ENCODE data around the gene CNTN4.

CNTN4 gene

DNA sequence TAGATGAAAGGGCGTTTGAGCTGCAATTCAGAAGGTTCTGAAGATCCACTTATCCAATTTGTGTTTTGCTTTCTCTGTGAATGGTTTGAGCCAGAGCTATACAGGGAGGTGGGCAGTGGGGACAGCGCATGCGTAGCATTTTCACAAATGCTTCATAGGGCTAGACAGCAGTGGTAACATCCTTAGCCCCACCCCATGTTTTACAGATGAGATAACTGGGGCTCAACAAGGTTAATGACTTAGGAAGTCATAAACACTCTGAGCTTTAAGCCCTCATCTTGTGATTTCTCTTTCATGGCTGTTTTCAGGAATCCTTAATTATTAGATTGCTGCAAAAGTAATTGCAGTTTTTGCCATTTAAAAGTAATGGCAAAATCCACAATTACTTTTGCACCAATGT is 602.8 kb downstream of the CNTN4 start:
- DNase-seq (ENCODE audit: low spot score) = no peak

DNA sequence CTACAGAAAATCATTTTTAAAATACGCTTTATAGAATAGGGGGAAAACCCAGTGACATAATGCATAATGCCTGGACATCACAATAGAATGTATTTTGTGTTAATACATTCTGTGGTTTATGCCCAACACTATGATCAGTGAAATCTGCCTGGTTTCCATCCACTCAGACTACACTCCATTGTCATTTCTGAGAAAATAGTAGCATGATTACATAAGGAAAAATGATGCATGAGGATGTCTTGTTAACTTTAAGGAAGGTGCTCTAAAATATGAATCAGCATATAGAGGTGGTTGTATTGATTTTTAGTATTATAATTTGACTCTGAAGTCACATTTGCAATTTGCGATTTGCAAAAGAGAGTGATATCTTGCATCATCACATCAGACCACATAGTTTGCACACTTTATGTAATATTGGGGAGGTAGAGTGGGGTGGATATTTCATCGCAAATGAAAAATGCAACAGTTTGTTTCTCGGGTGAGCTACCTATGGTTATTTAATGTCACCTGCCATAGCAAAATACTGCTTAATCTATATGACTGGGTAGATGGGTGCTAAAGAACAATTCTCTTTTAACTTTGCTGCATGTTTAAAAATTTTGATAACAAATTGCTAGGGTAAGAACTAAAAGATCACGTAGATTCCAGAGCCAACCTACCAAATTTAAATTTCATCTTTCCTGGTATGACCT is 607.6 kb downstream of the CNTN4 start:
- no peak for DNase-seq (ENCODE audit: low spot score)

DNA sequence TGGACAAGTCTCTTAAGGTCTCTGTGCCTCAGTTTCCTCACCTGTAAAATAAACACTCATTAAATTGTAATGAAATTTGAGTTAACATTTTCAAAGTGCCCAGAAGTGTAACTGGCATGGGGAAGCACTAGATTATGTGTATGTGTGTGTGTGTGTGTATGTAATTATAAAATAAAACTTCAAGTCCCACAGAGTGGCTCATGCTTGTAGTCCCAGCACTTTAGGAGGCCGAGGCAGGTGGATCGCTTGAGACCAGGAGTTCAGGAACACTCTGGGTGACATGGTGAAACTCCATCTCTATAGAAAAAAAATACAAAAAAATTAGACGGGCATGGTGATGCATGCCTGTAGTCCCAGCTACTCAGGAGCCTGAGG is 608.2 kb downstream of the CNTN4 start:
- DNase-seq (ENCODE audit: low spot score) = no peak

DNA sequence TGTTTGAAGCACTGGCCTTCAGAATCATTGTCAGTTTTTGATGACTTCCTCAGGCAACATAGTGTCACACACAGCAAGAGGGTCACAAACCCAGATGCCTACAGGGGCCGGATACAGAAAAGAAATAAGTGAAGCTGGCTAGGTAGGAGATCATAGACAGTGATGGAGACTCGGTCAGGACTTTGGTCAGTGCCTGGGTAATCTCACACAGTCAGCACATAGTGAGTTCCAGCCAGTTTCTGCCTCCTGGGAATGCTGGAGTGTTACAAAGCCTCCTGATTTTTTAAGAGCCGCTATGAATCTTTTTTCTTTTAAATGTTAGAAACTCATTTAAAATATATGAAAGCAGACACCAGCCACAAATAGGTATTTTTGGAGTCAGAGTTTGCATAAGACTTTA is 612.4 kb downstream of the CNTN4 start:
- no peak for DNase-seq (ENCODE audit: low spot score)

DNA sequence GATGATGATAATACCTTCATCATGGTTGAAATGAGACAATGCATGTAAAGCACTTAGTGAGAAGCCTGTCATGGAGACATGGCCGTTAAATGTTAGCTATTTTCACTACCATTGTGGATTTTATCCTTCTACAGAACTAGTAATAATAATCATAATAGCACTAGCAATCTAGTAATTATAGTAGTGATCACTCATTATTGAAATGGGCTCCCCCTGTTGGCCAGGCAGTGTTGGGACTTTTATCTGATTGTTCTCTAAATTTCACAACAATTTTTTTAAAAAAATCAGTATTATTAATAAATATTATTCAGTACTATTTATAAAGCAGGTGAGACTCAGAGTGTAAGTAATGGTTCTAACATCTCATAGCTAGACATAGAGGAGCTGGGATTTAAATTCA is 615.3 kb downstream of the CNTN4 start:
- DNase-seq (ENCODE audit: low spot score) = no peak

DNA sequence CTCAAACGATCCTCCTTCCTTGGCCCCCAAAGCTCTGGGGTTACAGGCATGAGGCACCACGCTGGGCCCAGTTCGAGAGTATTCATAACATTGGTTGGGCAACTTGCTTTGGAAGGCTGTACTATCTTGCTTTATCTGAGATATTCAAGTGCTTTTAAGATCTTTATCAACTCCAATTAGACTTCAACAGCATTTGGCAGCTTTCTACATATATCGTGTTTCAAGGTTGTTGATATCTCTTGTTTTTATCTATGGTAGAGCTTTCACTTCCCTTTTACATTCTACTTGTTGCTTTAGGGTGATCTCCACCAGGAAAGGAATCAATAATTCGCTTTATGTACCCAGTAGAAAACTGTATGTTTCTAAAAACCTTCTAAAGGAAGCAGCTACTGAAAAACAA is 616.2 kb downstream of the CNTN4 start:
- no peak for DNase-seq (ENCODE audit: low spot score)

DNA sequence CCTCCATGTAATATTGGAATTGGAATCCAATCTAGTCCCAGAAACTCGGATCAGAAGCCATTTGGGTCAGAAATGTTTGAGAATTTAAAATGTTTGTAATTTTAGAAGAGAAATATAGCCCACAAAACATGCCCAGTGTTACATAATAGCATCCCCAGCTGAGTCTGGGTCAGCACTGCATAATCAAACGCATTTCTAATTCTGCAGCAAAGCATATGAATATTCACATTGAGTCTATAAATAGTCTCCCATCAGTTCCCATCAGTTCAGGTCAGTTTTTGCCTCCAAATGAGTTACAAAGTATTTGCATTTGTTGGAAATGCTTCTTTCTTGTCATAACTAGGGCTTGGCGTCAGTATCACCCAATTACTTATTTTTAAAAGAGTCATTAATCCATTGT is 628.4 kb downstream of the CNTN4 start:
- DNase-seq (ENCODE audit: low spot score) = no peak

DNA sequence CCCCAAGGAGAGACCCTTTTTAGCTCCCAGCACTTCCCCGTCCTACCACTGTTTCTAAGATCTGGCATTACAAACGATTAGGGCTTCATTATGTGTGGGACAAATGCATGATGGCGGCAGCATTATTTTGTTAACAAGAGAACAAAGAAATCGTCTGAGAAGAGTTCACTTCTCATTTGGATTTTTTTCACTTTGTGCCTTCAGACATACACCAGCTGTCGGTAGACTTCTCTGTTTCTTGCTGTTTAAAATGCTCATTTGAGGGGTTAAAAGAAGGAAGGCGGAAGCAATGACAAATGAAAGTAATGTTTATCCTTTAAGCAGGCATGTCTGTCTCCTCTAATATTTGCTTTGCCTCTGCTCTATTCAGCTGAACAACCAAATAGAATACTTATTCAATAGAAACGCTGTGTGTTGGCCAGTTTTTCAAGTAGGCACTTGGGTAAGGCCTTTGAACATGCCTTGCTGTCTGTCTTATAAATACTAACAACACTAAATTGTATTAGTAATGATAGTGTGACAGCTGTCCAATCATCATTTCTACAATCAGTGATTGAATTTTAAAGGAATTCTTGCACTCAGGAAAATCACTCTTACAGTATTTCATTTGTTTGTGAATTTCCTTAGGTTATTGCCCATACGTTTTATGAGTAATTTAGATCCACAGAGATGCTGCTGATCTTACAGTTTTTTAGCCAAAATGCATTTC is 629.1 kb downstream of the CNTN4 start:
- no peak for DNase-seq (ENCODE audit: low spot score)

DNA sequence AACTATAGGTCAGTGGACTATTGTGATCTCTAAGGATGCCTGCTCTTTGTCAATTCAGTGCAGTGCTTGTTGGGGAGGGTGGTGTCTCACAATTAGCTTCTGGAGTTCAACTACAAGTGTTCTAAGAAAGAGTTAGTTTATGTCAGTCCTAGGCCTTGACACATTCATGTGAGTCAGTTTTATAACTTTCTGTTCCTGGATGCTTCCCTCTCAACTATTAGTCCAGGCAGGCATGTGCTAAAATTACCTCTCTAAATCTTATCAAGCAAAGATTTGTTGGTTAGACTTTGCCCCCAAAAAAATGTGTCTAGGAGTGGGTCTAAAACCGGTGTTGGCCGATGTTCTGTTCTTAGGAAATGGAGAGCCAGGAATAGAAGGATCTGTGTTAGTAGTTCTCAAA is 633.2 kb downstream of the CNTN4 start:
- DNase-seq (ENCODE audit: low spot score) = no peak

DNA sequence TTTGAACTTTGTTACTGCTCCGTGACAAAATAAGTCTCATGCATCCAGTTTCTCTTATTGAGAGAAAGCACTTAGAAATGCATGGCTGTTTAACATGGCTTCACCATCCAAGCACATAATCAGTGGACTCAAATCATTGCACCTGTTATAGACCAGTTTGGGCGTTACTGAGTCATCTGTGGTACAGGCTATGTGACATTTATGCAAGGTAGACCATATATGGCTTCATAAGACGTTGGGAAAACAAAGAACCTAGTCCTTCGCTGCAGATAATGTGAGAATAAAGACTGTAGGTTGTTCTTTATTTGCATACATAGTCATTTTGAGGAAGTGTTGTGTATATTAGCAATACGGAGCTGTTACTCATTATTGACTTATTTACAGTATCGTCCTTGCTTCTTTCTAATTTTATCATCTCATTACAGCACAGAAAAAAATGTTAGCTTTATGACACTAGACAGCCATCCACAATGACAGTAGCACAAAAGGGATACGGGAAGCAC is 636.8 kb downstream of the CNTN4 start:
- no peak for DNase-seq (ENCODE audit: low spot score)

DNA sequence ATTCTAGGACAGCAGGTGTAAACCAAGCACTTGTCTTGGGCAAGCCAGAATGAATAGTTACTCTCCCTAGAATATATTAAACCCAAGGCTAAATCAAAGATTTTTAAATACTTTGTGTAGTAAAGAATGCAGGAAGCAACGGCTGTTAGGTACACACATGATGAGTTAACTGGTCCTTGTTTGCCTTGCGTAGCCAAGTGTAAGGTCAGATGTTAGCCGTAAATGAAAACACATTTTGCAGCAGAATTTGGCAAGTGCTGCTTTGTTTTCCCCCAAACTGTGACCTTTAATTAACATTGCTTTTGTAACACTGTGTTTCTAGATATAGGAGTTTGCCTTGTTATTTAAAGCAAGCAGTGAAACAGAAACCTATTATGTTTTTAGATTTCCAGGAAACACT is 642.9 kb downstream of the CNTN4 start:
- DNase-seq (ENCODE audit: low spot score) = no peak

DNA sequence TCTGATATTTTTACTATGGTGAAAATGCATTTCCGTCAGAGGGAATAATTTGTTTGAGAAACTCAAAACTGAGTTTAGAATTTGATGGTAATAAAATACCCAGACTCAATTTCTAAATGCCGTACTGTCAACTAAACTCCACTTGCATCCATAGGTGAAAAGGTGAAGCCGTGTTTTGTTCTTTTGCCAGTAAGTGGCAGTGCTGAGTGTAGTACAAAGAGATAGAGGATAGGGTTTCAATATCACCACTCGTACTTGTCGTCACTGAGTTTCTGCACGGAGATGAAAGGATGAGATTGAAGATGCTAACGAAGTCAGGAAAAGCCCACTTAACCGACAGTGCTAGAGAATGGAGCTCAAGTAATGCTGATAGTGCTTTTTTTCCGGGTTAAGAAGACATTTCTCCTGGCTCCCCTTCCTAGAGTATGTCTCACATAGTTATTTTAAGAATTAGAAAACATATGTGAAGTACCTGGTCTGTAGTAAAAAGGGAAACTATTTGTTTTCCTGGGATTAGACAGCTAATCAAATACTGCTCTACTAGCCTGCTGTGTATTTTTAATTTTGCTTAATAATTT is 666.4 kb downstream of the CNTN4 start:
- DNase-seq (ENCODE audit: low spot score) = no peak

DNA sequence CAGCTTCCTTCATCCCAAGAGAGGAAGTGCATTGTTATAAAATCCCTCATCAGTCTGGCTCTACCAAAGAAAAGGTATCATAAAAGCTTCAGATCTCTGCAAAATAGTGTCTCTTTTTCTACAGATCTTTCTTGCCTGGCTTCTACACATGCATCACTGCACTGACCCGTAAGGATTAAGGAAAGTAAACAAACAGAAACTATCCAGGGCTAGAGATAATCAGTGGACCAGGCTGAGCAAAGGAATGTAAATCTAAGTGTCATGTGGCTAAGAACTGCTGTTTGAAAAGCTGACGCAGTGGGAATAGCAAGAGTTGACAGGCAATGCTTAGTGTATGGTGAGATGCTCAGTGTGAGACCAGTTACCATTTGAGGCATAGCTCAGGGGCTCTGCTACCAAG is 671.8 kb downstream of the CNTN4 start:
- no peak for DNase-seq (ENCODE audit: low spot score)

DNA sequence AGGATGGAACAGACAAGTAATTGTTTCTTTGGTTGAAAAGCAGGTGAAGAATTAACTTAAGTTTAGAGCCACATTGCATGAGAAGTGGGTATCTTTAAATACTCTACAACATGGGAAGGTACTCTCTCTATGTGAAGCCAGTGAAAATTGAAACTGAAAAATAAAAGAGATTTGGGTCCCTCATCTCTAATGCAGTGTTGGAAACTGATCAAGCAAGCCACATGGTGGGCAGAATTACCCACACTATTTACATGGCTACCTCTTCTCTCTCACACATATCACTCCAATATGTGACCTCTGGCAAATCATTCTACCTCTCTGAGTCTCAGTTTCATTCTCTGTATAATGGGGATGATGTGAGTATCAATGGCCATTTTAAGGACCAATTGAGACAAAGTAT is 672.5 kb downstream of the CNTN4 start:
- no peak for DNase-seq (ENCODE audit: low spot score)

DNA sequence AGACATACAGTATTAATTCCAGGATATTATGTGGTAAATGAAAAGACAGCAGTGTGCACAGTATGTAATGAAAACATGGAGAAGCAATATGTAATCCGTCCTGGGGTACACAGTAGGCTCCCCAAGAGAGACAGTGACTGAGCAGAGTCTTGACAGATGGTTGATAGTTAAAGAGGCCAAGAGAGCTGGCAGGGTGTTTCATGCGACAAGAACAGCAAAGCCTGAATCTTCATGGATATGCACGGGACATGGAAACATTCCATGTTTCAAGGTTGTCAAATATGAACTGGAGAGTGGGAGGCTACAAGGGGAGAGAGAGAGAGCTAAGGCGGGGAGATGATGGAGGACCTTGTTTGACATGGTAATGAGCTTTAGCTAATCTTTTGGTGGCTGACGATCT is 673.1 kb downstream of the CNTN4 start:
- no peak for DNase-seq (ENCODE audit: low spot score)

DNA sequence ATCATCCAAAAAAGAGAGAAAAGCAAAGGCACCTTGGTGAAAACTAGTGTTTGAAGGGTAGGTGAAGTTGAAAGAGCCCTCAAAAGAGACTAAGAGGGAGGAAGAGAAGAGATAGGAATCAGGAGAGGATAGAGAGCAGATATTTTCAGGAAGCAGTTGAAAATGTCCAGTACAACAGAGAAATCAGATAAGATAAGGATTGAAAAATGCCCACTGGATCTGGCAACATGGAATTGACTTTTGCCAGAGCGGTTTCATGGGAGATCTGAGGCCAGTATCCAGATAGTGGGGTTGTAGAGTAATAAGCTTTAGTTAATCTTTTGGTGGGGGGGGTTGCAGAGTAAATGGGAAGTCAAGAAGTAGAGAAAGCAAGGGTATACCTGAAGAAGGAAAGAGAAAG is 674.1 kb downstream of the CNTN4 start:
- DNase-seq (ENCODE audit: low spot score) = no peak

DNA sequence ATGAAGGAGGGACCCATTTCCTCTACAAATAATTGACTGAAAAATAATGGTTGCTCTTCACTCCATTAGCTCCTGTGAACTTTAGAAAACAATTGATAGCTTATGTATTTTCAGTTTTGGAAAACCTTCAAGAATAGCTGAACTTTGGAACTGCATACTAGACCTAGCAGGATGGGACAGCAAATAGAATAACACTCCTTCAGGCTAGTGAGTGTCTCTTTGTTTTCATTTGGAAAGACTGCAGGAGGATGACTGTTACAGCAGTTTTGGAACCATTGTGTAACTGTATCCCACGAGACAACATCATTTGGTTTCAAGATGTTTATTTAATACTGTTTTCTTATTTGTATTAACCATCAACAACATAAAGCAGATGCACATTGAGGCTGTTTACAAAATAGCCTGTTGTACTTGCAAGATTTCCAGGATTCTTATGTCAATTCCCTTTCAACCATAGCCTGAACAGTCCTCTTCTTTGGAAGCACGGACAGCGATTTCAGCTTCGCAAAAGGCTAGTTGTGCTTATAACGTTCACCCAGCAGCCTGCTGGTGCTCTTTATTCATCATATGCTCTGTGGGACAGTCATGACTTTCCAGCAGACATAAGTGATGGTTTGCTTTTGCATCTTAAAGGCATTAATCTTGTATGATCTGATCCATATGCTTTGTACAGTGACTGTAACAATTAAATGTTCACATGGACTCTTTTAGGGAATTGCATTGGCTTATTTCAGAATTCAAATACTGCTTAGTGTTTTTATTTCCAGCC is 676.0 kb downstream of the CNTN4 start:
- DNase-seq (ENCODE audit: low spot score) = no peak

DNA sequence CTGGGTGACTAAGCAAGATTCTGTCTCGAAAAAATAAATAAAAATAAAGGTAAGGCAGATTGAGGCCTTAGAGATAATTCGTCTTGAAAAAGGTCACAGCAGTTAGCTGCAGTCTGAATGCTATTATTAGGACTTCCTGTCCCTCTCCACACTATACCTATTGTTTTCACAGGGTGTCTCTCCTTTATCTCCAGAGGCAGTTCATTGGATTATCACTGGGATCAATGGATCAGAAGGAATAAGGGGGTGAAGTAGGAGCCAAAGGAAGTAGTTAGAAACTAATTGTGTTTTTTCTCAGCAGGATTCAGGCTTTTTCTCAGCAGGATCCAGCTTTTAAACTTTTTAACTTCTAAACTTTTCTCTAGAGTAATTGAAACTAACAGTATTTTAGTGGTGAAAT is 684.6 kb downstream of the CNTN4 start:
- DNase-seq (ENCODE audit: low spot score) = no peak

DNA sequence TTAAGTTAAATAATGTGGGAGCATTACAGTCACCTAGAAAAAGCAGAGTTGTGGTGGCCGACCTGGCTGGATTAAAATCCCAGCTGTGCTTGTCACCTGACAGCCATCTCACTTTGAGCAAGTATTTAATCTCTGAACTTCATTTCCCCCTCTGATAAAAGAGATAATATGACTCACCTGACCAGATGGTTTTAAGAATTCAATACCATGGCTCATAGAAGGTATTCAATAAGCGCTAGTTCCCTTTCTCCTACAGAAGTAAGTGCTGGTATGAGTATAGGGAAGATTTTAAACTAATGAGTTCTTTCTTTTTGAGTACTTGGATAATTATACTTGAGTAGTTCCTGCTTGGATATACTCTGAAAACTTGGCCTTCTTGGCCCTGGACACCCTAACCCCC is 686.0 kb downstream of the CNTN4 start:
- DNase-seq (ENCODE audit: low spot score) = no peak

DNA sequence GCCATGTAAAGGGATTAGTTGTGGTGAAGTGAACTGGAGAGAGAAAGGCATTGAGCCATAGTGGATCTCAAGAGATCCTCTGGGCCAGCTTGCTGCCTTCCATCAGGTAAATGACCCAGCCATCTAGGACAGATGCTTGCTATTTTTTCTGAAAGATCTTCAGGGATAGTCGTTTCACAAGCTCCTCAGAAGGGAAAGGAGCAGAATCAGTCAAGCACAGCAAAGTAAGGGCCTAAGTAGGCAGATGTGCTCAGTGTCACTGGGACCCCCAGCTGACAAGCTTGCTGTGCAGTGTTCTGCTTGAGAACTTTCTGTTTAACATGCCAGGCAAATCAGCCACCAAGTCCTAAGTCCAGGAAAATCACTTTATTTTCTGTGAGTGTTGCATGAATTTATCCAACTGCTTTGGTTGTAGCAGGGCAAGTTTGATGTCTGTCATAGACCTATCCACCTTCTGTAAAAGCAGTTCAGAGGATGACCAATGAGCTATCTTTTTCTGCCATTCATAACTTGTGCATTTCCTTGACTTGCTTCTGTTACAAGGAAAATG is 691.7 kb downstream of the CNTN4 start:
- no peak for DNase-seq (ENCODE audit: low spot score)

DNA sequence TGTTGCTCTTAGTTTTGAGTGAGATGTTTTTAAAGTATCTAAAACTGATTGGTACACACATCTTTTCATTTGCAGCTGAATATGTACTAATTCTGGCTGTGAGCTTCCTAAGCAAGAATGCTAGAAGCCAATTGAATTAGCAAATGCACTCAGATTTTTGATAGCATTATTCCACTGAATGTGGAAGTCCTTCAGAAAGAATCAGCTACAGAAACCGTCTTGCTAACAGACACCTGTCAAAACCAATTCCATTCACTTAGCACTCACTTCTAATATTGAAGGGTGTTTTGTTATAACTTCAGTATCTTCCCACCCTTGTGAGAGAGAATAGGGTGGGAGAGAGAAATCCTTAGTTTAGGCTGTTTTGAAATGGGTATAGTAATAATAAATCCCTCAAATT is 693.8 kb downstream of the CNTN4 start:
- DNase-seq (ENCODE audit: low spot score) = no peak

DNA sequence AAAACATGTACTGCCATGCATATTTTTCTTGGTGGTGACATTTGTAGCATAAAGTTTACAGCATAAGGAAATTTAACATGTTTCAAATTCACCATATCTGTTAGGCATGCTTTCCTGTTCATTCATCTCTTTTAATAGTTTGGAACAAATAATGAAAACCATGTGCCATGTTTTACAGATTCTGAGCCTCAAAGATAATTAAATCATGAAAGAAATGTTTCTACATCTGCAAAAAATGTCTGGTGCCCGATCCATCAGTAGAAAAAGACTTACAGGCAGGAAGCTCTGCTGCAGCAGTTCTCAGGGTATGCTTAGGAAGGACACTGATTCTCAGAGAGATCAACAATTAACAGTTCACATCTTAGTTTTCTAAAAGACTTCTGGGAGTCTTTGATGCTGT is 695.3 kb downstream of the CNTN4 start:
- no peak for DNase-seq (ENCODE audit: low spot score)

DNA sequence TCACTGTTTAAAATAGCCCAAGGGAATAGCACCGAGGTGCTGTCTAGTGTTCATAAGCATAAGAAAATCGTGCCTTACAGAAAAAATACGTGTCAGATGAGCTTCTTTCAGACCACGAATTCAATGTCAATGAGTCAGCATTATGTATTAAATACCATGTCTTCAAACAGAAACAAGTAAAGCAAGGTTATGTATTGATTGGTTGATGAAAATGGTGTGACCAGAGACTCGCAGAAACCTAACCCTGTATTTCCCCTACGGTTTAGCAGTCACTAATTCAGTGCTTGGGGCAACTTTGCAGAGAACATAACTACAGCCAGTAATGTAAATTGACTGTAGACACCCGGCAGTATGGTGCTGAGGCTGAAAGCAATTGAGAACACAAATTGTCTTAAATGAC is 703.8 kb downstream of the CNTN4 start:
- no peak for DNase-seq (ENCODE audit: low spot score)
